MCF 10A (cell line): Measurements from ENCODE around the gene PRKD1. TPM values are rescaled to one million over a fixed set of nuclear protein-coding genes. Genes with fewer than 3 reads are reported as not detected.
"Not testable (repeated sequence)": the region's sequence is repeated elsewhere in the genome, so short reads cannot be mapped to it uniquely, and the experiment has no call there.

Experiments
- BruUV-seq: library from RNA; stranded (reverse); fragments of 400-500 nt; replicated peaks from 2 replicates; lab custom pipeline; 2021; lab: Mats Ljungman, UMichigan
- CTCF ChIA-PET: fragments of 300-600 bp; sonication (Branson Sonifier 250); formaldehyde crosslinking; extraction: SDS; loops from one replicate; lab custom pipeline; 2021; ENCODE audit warnings: antibody characterized with exemption, inconsistent platforms; lab: Yijun Ruan, JAX
- POLR2A ChIA-PET: fragments of 300-600, 350-650 bp; sonication (Branson Sonifier 250); formaldehyde crosslinking; extraction: SDS; loops from one replicate; lab custom pipeline; 2020; ENCODE audit warnings: antibody characterized with exemption, inconsistent platforms; lab: Yijun Ruan, JAX
- DNase-seq: peaks from one replicate; pipeline ENCODE4 v3.0.0-alpha.2; 2018; ENCODE audit not compliant: unreplicated experiment
- H3K27ac Mint-ChIP-seq: one replicate; pipeline ENCODE4 v1.8.0; 2022; ENCODE audit warnings: mild to moderate bottlenecking, low read depth, mixed read lengths; ENCODE audit not compliant: unreplicated experiment
- H3K27me3 Mint-ChIP-seq: one replicate; pipeline ENCODE4 v1.8.0; 2022; ENCODE audit warnings: mixed read lengths; ENCODE audit not compliant: insufficient read depth, unreplicated experiment
- H3K36me3 Mint-ChIP-seq: one replicate; pipeline ENCODE4 v1.8.0; 2022; ENCODE audit warnings: mild to moderate bottlenecking, moderate library complexity, mixed read lengths; ENCODE audit not compliant: insufficient read depth, unreplicated experiment
- H3K4me1 Mint-ChIP-seq: one replicate; pipeline ENCODE4 v1.8.0; 2022; ENCODE audit warnings: mixed read lengths; ENCODE audit not compliant: insufficient read depth, unreplicated experiment
- H3K4me3 Mint-ChIP-seq: one replicate; pipeline ENCODE4 v1.8.0; 2022; ENCODE audit warnings: mild to moderate bottlenecking, moderate library complexity, mixed read lengths; ENCODE audit not compliant: unreplicated experiment
- H3K9me3 Mint-ChIP-seq: one replicate; pipeline ENCODE4 v1.8.0; 2022; ENCODE audit warnings: mixed read lengths; ENCODE audit not compliant: unreplicated experiment
- CTCF ChIP-seq: fragments of 200-600 bp; IDR thresholded peaks from one replicate; pipeline ENCODE4 v1.8.0; 2022; ENCODE audit warnings: antibody characterized with exemption, mild to moderate bottlenecking; ENCODE audit not compliant: unreplicated experiment
- intact Hi-C: fragments of 100-400 bp; cut with micrococcal nuclease; formaldehyde crosslinking; loops from 2 replicates; pipeline ENCODE4 v1.14.1; 2022
- total RNA-seq: library from RNA; stranded (reverse); gene quantifications from 2 replicates; pipeline ENCODE4 v1.2.3, GENCODE V29; 2022

Gene PRKD1
- total RNA-seq, 1 experiment from 2014 or later, result 8.8 TPM

- intact Hi-C loops, result no loop called here
- Mint-ChIP-seq H3K27ac (no peak overlapping the region), H3K9me3 (peaks cover 23% of the 10 kb centered on the region), H3K4me1 (peaks cover 12% of the 10 kb centered on the region), H3K4me3 (no peak overlapping the region), H3K27me3 (no peaks in the 10 kb centered on the region), H3K36me3 (no peaks in the 10 kb centered on the region)
- no peak for DNase-seq
- POLR2A ChIA-PET, result no interaction called here
- TF ChIP-seq CTCF, result no peak
- no TSS peak for BruUV-seq
- CTCF ChIA-PET, result interaction anchor here (0.9 kb wide), 1 partner anchor 32 kb away, joined by 4 read pairs; no protein-coding TSS in a partner anchor
These were observed 85.4 kb downstream of the PRKD1 start for GRCh38 chr14:29842228-29842627.

- H3K4me1 Mint-ChIP-seq, H3K4me3 Mint-ChIP-seq, H3K36me3 Mint-ChIP-seq, DNase-seq, POLR2A ChIA-PET, CTCF ChIA-PET, intact Hi-C loops, H3K27me3 Mint-ChIP-seq, H3K27ac Mint-ChIP-seq, BruUV-seq: not testable (repeated sequence)
- H3K9me3 Mint-ChIP-seq, result peaks cover 35% of the 10 kb centered on the region
These were observed 87.2 kb downstream of the PRKD1 start for GRCh38 chr14:29840369-29840892.

GRCh38 chr14:29839691-29840090 lies 88.0 kb downstream of the PRKD1 start:
- intact Hi-C loops, H3K4me1 Mint-ChIP-seq, DNase-seq, H3K27ac Mint-ChIP-seq, H3K4me3 Mint-ChIP-seq, POLR2A ChIA-PET, CTCF ChIA-PET, BruUV-seq, H3K27me3 Mint-ChIP-seq, H3K36me3 Mint-ChIP-seq: not testable (repeated sequence)
- peaks cover 35% of the 10 kb centered on the region for H3K9me3 Mint-ChIP-seq

- no peak overlapping the region for H3K4me3 Mint-ChIP-seq
- DNase-seq, result no peak
- H3K27me3 Mint-ChIP-seq, result no peaks in the 10 kb centered on the region
- no peaks in the 10 kb centered on the region for H3K4me1 Mint-ChIP-seq
- H3K9me3 Mint-ChIP-seq, result peaks cover 35% of the 10 kb centered on the region
- no TSS peak for BruUV-seq
- TF ChIP-seq CTCF, result no peak
- no peaks in the 10 kb centered on the region for H3K36me3 Mint-ChIP-seq
- CTCF ChIA-PET, result no interaction called here
- H3K27ac Mint-ChIP-seq, result no peak overlapping the region
- POLR2A ChIA-PET, result no interaction called here
- intact Hi-C loops, result no loop called here
These were observed 88.9 kb downstream of the PRKD1 start for GRCh38 chr14:29838752-29839151.

- CTCF ChIA-PET, result interaction anchor here (0.5 to 0.8 kb wide), 3 partner anchors 8 to 1669 kb away, joined by 3 read pairs; no protein-coding TSS in a partner anchor
- Mint-ChIP-seq H3K36me3 (no peaks in the 10 kb centered on the region), H3K27ac (no peak overlapping the region), H3K4me3 (no peak overlapping the region), H3K27me3 (no peaks in the 10 kb centered on the region), H3K4me1 (no peaks in the 10 kb centered on the region), H3K9me3 (peaks cover 27% of the 10 kb centered on the region)
- no peak for DNase-seq
- POLR2A ChIA-PET, result no interaction called here
- TF ChIP-seq CTCF, result no peak
- BruUV-seq, result no TSS peak
- intact Hi-C loops, result no loop called here
These were observed 91.3 kb downstream of the PRKD1 start for GRCh38 chr14:29836395-29836794.
